T-helper 1 cell treated with Interleukin-12 subunit alpha and Interleukin-12 subunit beta and Interleukin-4 antibody, amounts not matched to agents 30 ng/mL and 1 ng/mL, for 36 hours (primary cell): ENCODE results near the gene ZBTB2. TPM values are rescaled to one million over a fixed set of nuclear protein-coding genes. Genes with fewer than 3 reads are reported as not detected.

ENCODE experiments used
- intact Hi-C: fragments of 100-400 bp; cut with micrococcal nuclease; formaldehyde crosslinking; loops from one replicate; pipeline ENCODE4 v1.15.1; 2024
- total RNA-seq: library from RNA; stranded (reverse); gene quantifications from 2 replicates; pipeline ENCODE4 v1.2.3, GENCODE V29; 2022

The ZBTB2 gene
- 28.0 and 28.2 TPM in 2 replicates for total RNA-seq

- intact Hi-C loops, result loop anchor here (1.0 to 5.0 kb wide), 10 partner anchors 15 to 1844 kb away; partner anchors contain the start of genes FBXO5, GINM1, LRP11 and PPIL4
Observed at GRCh38 chr6:151391471-151392413, at the start of gene ZBTB2. Gene ZBTB2 (minus strand): TSS chr6:151391559. CDS start chr6:151373637, 17,922 bp downstream.

- intact Hi-C loops, result loop anchor here (1.0 to 5.0 kb wide), 5 partner anchors 11 to 827 kb away; partner anchors contain the start of gene RMND1
Observed at GRCh38 chr6:151440930-151441329, 49.6 kb upstream of the ZBTB2 start.

GRCh38 chr6:151440498-151440897, 49.1 kb upstream of the ZBTB2 start:
- intact Hi-C loops, result loop anchor here (5.0 kb wide), 1 partner anchor 687 kb away; no protein-coding TSS in a partner anchor

GRCh38 chr6:151437401-151437800, 46.0 kb upstream of the ZBTB2 start:
- intact Hi-C loops, result no loop called here

- intact Hi-C loops, result no loop called here
Observed at GRCh38 chr6:151436802-151437201, 45.4 kb upstream of the ZBTB2 start.

GRCh38 chr6:151436300-151436699, 44.9 kb upstream of the ZBTB2 start:
- intact Hi-C loops, result no loop called here

- intact Hi-C loops, result no loop called here
Observed at GRCh38 chr6:151434369-151434768, 43.0 kb upstream of the ZBTB2 start.

GRCh38 chr6:151432651-151433050, 41.3 kb upstream of the ZBTB2 start:
- intact Hi-C loops, result no loop called here

- intact Hi-C loops, result no loop called here
Observed at GRCh38 chr6:151431337-151431736, 40.0 kb upstream of the ZBTB2 start.

GRCh38 chr6:151430886-151431285, 39.5 kb upstream of the ZBTB2 start:
- intact Hi-C loops, result no loop called here

- intact Hi-C loops, result no loop called here
Observed at GRCh38 chr6:151428093-151428735, 36.9 kb upstream of the ZBTB2 start.

GRCh38 chr6:151425561-151425960, 34.2 kb upstream of the ZBTB2 start:
- intact Hi-C loops, result no loop called here

GRCh38 chr6:151422981-151423380, 31.6 kb upstream of the ZBTB2 start:
- intact Hi-C loops, result no loop called here

GRCh38 chr6:151417477-151417876, 26.1 kb upstream of the ZBTB2 start:
- intact Hi-C loops, result no loop called here

GRCh38 chr6:151414641-151415260, 23.4 kb upstream of the ZBTB2 start:
- intact Hi-C loops, result no loop called here

- intact Hi-C loops, result loop anchor here (1.0 kb wide), 1 partner anchor 39 kb away; the partner anchor contains the start of gene RMND1
Observed at GRCh38 chr6:151413372-151414145, 22.2 kb upstream of the ZBTB2 start.

GRCh38 chr6:151412909-151413308, 21.6 kb upstream of the ZBTB2 start:
- intact Hi-C loops, result loop anchor here (1.0 kb wide), 1 partner anchor 39 kb away; the partner anchor contains the start of gene RMND1

GRCh38 chr6:151409679-151410078, 18.3 kb upstream of the ZBTB2 start:
- intact Hi-C loops, result no loop called here

GRCh38 chr6:151409260-151409659, 17.9 kb upstream of the ZBTB2 start:
- intact Hi-C loops, result no loop called here

GRCh38 chr6:151408858-151409257, 17.5 kb upstream of the ZBTB2 start:
- intact Hi-C loops, result no loop called here

- intact Hi-C loops, result no loop called here
Observed at GRCh38 chr6:151403919-151404308, 12.6 kb upstream of the ZBTB2 start.
